Fibroblast of lung (primary cell): ENCODE data around the gene UBB. TPM values are rescaled to one million over a fixed set of nuclear protein-coding genes. Genes with fewer than 3 reads are reported as not detected.
"Not testable (repeated sequence)": the region's sequence is repeated elsewhere in the genome, so short reads cannot be mapped to it uniquely, and the experiment has no call there.

Experiments
- DNase-seq, 2 donors: peaks; one replicate each; pipeline versions ENCODE4 v3.0.0 to v3.0.0-alpha.2; 2010; ENCODE audit warnings: low read depth in 2 of 2
- H2AFZ ChIP-seq: 2 replicates; pipeline ENCODE4 v1.5.1; 2012; ENCODE audit warnings: low read length, control low read depth, inconsistent platforms
- H3K27ac ChIP-seq: 2 replicates; pipeline ENCODE4 v1.5.1; 2011; ENCODE audit warnings: low read length, control low read depth; ENCODE audit not compliant: insufficient read depth
- H3K27me3 ChIP-seq: 2 replicates; pipeline ENCODE4 v1.5.1; 2011; ENCODE audit warnings: mild to moderate bottlenecking, low read length; ENCODE audit not compliant: control insufficient read depth, insufficient read depth
- H3K36me3 ChIP-seq: 2 replicates; pipeline ENCODE4 v1.5.1; 2011; ENCODE audit warnings: low read length; ENCODE audit not compliant: control insufficient read depth, insufficient read depth
- H3K4me1 ChIP-seq: 2 replicates; pipeline ENCODE4 v1.5.1; 2011; ENCODE audit warnings: low read length; ENCODE audit not compliant: control insufficient read depth, insufficient read depth; ENCODE audit errors: extremely low read depth
- H3K4me2 ChIP-seq: 2 replicates; pipeline ENCODE4 v1.5.1; 2011; ENCODE audit warnings: low read length, control low read depth; ENCODE audit not compliant: insufficient read depth; ENCODE audit errors: extremely low read depth
- H3K4me3 ChIP-seq, 4 experiments: fragments of 200-600 bp in 1 of 4; sonication (generic) in 1 of 4; replicated peaks in 1 of 4; 2 replicates each; pipeline ENCODE4 v1.5.1; 2011 to 2016; ENCODE audit warnings: low read length in 4 of 4, low read depth in 3 of 4, mild to moderate bottlenecking in 3 of 4, control low read depth in 2 of 4, inconsistent platforms in 1 of 4, mixed read lengths in 1 of 4; ENCODE audit not compliant: insufficient read depth in 1 of 4; ENCODE audit errors: control extremely low read depth in 1 of 4
- H3K79me2 ChIP-seq: 2 replicates; pipeline ENCODE4 v1.5.1; 2012; ENCODE audit warnings: mild to moderate bottlenecking, low read length, inconsistent platforms; ENCODE audit not compliant: control insufficient read depth, insufficient read depth
- H3K9ac ChIP-seq: 2 replicates; pipeline ENCODE4 v1.5.1; 2011; ENCODE audit warnings: mild to moderate bottlenecking, low read length, control low read depth; ENCODE audit not compliant: insufficient read depth
- H3K9me3 ChIP-seq: 2 replicates; pipeline ENCODE4 v1.5.1; 2012; ENCODE audit warnings: low read depth, low read length; ENCODE audit not compliant: control insufficient read depth, insufficient read depth
- H4K20me1 ChIP-seq: 2 replicates; pipeline ENCODE4 v1.5.1; 2011; ENCODE audit warnings: low read length; ENCODE audit not compliant: control insufficient read depth, insufficient read depth; ENCODE audit errors: extremely low read depth
- CTCF ChIP-seq, 2 donors: IDR thresholded peaks in 1 of 2; conservative IDR thresholded peaks in 1 of 2; 1 replicate in 1 of 2; 2 replicates in 1 of 2; pipeline ENCODE4 v1.5.1; 2011 to 2012; ENCODE audit warnings: low read length in 2 of 2, control low read depth in 1 of 2, inconsistent platforms in 1 of 2, low read depth in 1 of 2, mild to moderate bottlenecking in 1 of 2
- EZH2 ChIP-seq: IDR thresholded peaks from 2 replicates; pipeline ENCODE4 v1.5.1; 2012; ENCODE audit warnings: low read length, control low read depth, mild to moderate bottlenecking; ENCODE audit errors: missing control alignments
- polyA plus RNA-seq, 2 donors: library from polyadenylated mRNA; depleted of rRNA in 1 of 2; stranded (reverse) in 1 of 2; unstranded in 1 of 2; fragments of >200 nt; gene quantifications; 2 replicates each; pipeline ENCODE4 v1.2.1, GENCODE V29; 2011 to 2012; ENCODE audit warnings: missing spikeins in 1 of 2
- total RNA-seq: library from RNA; depleted of rRNA; stranded (reverse); fragments of >200 nt; gene quantifications from 2 replicates; pipeline ENCODE4 v1.2.1, GENCODE V29; 2014

The UBB gene
- total and polyA plus RNA-seq, 2 donors (not counting 1 experiment from before 2014, with no cell fraction given): 1,190 to 3,188 TPM

GRCh38 chr17:16384557-16384956 is 3.7 kb downstream of the UBB start:
- Histone ChIP-seq H3K27me3 (no peaks in the 10 kb centered on the region), H3K4me3 (no peak overlapping the region), H3K79me2 (peaks cover 27% of the 10 kb centered on the region), H3K9me3 (no peaks in the 10 kb centered on the region), H3K4me1 (peaks cover 2% of the 10 kb centered on the region), H2AFZ (no peak overlapping the region), H3K9ac (no peak overlapping the region), H3K27ac (no peak overlapping the region), H3K4me2 (no peak overlapping the region), H3K36me3 (peaks cover 2% of the 10 kb centered on the region), H4K20me1 (peaks cover 3% of the 10 kb centered on the region)
- no peak for DNase-seq
- TF ChIP-seq CTCF (conservative IDR thresholded peaks at IDR 0.05 in 1 of 2, IDR thresholded peaks at IDR 0.05 in 1 of 2; ENCODE audit: low read depth in 1 of 2, low read length in 2 of 2): no peak
- TF ChIP-seq EZH2: no peak

- not testable (repeated sequence) for H3K9me3 ChIP-seq, H3K27ac ChIP-seq, H4K20me1 ChIP-seq, H3K9ac ChIP-seq, H2AFZ ChIP-seq, H3K36me3 ChIP-seq, H3K4me3 ChIP-seq, H3K27me3 ChIP-seq, H3K4me1 ChIP-seq, DNase-seq
- peak overlapping the region; percentile 25 for H3K4me2 ChIP-seq
- peaks cover 26% of the 10 kb centered on the region for H3K79me2 ChIP-seq
These were observed 5.2 kb downstream of the UBB start for GRCh38 chr17:16386126-16386507.

- no peak for TF ChIP-seq EZH2
- TF ChIP-seq CTCF (conservative IDR thresholded peaks at IDR 0.05 in 1 of 2, IDR thresholded peaks at IDR 0.05 in 1 of 2; ENCODE audit: low read depth in 1 of 2, low read length in 2 of 2): no peak
- H3K36me3 ChIP-seq: no peaks in the 10 kb centered on the region
- H4K20me1 ChIP-seq: no peaks in the 10 kb centered on the region
- no peaks in the 10 kb centered on the region for H3K79me2 ChIP-seq
- no peaks in the 10 kb centered on the region for H3K4me1 ChIP-seq
- no peak overlapping the region for H2AFZ ChIP-seq
- no peak overlapping the region for H3K4me3 ChIP-seq
- H3K27me3 ChIP-seq: no peaks in the 10 kb centered on the region
- no peak overlapping the region for H3K4me2 ChIP-seq
- H3K9ac ChIP-seq: no peak overlapping the region
- H3K9me3 ChIP-seq: no peaks in the 10 kb centered on the region
- DNase-seq: no peak
- H3K27ac ChIP-seq: no peak overlapping the region
These were observed 10.6 kb downstream of the UBB start for GRCh38 chr17:16391451-16391850.

- not testable (repeated sequence) for H3K36me3 ChIP-seq, H3K9me3 ChIP-seq, H3K4me1 ChIP-seq, H3K79me2 ChIP-seq, H2AFZ ChIP-seq, H3K4me2 ChIP-seq, H3K4me3 ChIP-seq, H3K27ac ChIP-seq, H3K27me3 ChIP-seq, DNase-seq, H3K9ac ChIP-seq, H4K20me1 ChIP-seq
These were observed 11.6 kb downstream of the UBB start for GRCh38 chr17:16392491-16392890.

- H3K4me3 ChIP-seq, H3K79me2 ChIP-seq, H3K27me3 ChIP-seq, H2AFZ ChIP-seq, H3K27ac ChIP-seq, H3K9ac ChIP-seq, H4K20me1 ChIP-seq, H3K36me3 ChIP-seq, H3K4me1 ChIP-seq, H3K9me3 ChIP-seq, DNase-seq, H3K4me2 ChIP-seq: not testable (repeated sequence)
These were observed 15.0 kb downstream of the UBB start for GRCh38 chr17:16395887-16396286.
